GM18498 (cell line): ENCODE measurements around the gene PARP15.

ENCODE experiments used
- ATAC-seq: cut with Tn5 transposase; IDR thresholded peaks from one replicate; pipeline ENCODE4 v1.9.1; 2021; ENCODE audit warnings: mild to moderate bottlenecking, moderate library complexity; ENCODE audit not compliant: unreplicated experiment

The PARP15 gene

DNA sequence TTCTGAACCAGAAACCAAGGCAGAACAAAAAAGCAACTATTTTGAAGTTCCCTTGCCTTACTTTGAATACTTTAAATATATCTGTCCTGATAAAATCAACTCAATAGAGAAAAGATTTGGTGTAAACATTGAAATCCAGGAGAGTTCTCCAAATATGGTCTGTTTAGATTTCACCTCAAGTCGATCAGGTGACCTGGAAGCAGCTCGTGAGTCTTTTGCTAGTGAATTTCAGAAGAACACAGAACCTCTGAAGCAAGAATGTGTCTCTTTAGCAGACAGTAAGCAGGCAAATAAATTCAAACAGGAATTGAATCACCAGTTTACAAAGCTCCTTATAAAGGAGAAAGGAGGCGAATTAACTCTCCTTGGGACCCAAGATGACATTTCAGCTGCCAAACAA lies 8.7 kb upstream of the PARP15 start:
- no peak for ATAC-seq

DNA sequence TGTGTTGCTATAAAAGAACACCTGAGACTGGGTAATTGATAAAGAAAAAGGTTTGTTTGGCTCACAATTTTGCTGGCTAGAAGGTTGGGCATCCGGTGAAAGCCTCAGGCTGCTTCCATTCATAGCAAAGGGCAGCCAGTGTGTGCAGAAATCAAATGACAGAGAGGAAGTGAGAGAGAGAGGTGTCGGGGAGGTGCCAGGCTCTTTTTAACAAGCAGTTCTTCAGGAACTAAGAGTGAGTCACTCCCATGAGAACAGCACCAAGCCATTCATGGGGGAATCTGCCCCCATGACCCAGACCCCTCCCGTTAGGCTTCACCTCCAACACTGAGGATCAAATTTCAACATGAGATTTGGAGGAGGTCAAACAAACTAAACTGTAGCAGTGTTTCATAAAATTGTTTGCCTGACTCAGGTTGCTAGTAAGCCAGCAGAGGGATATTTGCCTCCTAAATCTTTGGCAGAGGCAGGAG lies 4.5 kb upstream of the PARP15 start:
- ATAC-seq = peak; percentile 24

DNA sequence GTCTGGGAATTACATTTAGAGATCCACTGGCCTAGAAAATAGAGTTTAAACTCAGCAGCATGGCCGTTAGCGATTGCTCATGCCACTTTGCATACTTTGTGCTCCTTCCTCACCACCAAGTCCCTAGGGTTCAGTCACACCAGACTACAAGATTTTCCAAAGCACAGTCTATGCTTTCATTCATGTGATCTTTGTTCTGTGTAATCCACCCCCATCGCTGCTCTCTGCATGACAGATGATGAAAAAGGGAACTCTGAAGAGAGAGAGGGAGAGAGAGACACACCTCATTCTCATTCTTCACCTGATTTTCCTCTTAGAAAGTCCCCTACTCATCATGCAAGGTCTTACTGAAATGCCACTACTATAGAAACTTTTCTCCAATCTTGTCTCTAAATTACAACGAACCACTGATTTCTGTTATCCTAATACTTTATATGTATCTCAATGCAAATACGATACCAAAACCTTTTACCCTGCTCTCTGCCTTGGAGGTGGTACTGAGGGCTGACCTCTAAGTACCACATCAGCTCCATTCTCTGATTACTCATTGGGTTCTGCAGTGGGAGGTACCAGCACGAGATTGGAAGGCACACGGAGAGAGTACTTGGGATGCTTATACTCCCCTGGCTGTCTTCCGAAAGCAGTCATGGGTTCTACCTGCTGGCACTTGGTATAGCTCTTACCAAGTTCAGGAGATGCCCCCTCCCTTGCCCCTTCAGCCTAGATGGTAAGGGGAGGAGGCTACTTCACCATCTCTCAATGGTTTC lies 1.1 kb upstream of the PARP15 start:
- ATAC-seq = peak; percentile 82

DNA sequence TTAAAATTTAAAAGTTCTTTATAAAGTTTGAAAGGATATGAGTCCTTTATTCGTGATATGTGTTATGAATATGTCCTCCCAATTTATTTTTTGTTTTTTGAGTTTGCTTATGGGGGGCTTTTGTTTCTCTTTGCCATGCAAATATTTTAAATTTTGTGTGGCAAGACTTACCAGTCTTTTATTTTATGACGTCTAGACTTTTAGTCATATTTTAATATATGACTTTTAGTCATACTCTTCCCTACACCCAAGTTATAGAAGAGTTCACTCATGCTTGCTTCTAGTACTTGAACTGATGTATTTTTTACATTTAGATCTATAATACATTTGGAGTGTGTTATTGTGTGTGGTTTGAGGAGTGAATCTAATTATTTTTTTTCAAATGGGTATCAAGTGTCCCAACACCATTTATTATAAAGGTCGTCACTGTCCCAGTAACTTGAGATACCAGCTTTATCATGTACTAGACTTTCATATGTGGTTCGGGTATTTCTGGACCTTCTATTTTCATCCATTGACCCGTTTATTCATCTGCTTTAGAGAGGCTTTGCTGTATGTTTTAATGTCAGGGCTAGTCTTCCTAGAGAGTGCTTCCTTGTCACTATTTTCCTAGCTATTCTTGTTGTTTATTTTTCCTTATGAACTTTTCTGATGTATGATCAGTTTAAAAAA lies 755 bp downstream of the PARP15 start:
- no peak for ATAC-seq

DNA sequence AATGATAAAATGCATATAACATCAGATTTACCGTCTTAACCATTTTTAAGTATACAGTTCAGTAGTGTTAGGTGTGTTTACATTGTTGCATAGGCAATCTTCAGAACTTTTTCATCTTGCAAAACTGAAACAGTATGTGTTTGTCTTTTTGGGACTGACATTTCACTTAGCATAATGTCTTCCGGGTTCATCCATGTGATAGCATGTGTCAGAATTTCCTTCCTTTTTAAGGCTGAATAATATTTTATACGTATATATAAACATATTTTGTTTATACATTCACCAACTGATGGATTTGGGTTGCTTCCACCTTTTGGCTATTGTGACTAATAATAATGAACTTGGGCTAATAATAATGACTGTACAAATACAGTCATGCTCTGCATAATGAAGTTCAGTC lies 3.0 kb downstream of the PARP15 start:
- no peak for ATAC-seq

DNA sequence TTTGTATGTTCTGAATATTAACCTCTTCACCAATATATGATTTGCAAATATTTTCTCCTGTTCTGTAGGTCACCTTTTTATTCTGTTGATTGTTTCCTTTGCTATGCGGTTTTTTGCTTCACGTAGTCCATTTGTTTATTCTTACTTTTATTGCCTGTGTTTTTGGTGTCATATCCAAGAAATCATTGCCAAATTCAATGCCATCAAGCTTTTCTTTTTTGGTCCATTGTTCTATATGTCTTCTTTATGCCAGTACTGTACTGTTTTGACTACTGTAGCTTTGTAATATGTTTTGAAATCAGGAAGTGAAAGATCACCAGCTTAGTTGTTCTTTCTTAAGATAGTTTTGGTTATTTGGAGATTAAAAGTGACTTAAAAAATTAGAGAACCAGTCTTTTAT lies 4.2 kb downstream of the PARP15 start:
- ATAC-seq = no peak

DNA sequence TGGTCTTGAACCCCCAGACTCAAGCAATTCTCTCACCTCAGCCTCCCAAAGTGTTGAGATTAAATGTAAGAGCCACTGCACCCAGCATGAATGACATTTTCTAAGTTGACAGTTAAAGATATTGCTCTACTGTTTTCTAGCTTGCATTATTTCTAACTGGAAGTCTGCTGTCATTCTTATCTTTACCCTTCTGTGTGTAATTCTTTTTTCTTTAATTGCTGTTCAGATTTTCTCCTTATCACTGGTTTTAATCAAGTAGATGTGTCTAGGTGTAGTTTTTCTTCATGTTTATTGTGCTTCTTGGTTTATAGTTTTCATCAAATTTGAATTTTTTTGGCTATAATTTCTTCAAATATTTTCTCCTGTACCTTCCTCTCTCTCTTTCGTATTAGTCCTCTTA lies 4.9 kb downstream of the PARP15 start:
- ATAC-seq = no peak

DNA sequence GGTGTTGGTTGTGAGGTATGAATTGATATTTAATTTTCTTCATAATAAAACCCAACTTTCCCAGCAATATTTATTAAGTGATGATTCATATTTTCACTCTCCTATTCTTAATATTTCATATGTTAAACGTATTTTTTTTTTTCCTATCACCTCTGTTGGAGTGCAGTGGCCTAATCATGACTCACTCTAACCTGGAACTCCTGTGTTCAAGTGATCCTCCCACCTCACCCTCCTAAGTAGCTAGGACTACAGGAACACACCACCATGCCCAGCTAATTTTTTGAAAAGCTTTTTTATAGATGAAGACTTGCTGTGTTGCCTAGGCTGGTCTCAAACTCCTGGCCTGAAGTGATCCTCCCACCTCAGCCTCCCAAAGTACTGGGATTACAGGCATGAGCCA lies 8.6 kb downstream of the PARP15 start:
- no peak for ATAC-seq

DNA sequence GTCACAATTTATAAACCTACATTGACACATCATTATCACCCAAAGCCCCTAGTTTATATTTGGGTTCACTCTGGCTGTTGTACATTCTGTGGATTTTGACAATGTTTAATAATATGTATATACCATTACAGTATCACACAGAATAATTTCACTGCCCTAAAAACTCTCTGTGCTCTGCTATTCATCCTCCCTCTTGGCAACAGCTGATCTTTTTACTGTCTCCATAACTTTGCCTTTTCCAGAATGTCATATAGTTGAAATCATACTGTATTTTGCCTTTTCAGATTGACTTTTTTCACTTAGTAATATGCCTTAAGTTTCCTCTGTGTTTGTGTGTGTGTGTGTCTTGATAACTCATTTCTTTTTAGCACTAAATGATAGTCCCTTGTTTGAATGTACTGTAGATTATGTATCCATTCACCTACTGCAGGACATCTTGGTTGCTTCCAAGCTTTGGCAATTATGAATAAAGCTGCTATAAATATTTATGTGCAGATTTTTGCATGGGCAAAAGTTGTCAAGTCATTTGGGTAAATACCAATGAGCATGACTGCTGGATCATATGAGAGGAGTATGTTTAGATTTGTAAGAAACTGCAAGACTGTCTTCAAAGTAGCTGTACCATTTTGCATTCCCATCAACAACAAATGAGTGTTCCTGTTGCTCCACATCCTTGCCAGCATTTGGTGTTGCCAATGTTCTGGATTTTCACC lies 9.5 kb downstream of the PARP15 start:
- ATAC-seq = no peak

DNA sequence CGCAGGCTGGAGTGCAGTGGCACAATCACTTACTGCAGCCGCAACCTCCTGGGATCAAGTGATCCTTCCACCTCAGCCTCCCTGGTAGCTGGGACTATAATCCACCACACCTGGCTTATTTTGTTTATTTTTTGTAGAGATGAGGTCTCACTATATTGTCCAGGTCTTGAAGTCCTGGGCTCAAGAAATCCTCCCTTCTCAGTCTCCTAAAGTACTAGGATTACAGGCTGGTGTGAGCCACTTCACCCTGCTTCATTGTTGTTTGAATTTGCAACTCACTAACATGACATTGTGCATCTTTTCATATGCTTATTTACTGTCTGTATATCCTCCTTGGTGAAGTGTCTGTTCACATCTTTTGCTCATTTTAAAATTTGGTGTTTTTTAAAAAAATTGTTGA lies 10.1 kb downstream of the PARP15 start:
- no peak for ATAC-seq

DNA sequence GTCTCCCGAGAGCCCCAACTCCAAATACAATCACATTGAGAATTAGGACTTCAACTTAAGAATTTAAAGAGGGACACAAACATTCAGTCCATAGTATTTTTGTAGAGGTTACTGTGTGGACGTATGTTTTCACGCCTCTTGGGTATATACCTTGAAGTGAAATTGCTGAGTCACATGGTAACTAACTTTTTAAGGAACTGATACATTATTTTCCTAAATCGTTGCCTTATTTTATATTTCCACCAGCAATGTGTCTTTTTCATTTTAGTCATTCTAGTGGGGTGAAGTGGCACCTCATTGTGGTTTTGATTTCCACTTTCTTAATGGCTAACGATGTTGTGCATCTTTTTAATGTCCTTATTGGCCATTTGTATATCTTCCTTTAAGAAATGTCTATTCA lies 11.8 kb downstream of the PARP15 start:
- peak; percentile 69 for ATAC-seq

DNA sequence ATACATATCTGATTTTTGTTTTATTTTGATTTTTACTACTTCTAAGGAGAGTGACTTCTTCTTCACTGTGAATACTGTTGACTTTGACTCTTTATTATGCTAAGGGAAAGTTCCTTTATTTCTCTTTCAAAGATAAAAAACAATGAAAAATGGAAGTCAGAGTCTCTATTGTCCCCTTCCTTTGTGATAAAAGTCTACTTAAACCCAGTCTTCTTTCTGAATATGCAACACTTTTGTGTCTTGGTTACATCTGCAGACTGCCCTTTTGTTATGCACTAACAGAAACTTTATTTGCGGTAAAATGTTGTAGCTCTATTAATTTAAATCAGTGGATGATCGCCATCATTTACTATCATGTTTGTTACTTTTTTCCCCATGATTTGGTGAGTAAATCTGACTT lies 13.2 kb downstream of the PARP15 start:
- ATAC-seq = no peak

DNA sequence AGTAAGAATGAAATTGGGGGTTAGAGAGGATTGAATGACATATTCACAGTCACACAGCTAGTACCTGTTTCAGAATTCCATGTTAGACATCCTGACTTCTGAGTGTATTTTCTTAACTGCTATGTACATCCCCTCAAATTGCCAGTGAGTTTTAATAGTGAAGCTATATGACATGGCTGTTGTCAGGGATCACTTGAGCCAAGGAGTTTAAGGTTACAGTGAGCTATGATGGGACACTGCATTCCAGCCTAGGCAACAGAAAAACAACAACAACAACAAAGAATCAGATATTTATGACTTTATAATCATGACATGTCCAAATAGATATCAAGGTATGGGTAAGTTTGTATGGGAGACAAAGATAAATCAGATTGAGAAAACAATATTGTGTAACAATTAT lies 16.6 kb downstream of the PARP15 start:
- no peak for ATAC-seq

DNA sequence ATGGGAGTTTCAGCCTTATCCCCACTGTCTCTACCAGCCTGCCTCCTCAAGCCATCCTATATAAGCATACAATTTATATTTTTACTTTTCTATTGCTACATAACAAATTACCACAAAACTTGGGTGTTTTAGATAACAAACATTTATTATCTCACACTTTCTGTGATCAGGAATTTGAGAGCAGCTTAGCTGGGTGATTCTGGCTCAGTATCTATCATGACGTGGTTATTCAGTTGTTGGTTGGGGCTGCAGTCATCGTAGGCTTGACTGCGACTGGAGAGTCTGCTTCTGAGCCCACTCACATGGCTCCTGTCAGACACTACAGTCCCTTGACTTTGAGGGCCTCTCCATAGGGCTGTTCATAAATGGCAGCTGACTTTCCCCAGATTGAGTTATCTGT lies 20.7 kb downstream of the PARP15 start:
- no peak for ATAC-seq

DNA sequence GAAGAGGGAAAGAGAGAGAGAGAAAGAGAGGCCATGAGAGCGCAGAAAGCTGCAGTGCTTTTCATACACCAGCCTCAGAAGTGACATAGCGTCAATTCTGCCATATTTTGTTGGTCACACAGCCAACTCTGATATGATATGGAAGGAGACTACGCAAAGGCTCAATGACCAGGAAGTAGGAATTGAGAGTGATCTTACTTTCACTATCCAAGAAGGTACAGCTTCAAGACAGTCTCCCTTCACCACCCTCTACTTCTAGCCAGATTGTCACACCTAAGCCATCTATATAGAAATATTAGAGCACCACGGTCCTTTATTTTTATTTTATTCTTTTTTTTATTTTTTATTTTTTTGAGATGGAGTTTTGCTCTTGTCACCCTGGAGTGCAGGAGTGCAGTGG lies 21.1 kb downstream of the PARP15 start:
- ATAC-seq = no peak

DNA sequence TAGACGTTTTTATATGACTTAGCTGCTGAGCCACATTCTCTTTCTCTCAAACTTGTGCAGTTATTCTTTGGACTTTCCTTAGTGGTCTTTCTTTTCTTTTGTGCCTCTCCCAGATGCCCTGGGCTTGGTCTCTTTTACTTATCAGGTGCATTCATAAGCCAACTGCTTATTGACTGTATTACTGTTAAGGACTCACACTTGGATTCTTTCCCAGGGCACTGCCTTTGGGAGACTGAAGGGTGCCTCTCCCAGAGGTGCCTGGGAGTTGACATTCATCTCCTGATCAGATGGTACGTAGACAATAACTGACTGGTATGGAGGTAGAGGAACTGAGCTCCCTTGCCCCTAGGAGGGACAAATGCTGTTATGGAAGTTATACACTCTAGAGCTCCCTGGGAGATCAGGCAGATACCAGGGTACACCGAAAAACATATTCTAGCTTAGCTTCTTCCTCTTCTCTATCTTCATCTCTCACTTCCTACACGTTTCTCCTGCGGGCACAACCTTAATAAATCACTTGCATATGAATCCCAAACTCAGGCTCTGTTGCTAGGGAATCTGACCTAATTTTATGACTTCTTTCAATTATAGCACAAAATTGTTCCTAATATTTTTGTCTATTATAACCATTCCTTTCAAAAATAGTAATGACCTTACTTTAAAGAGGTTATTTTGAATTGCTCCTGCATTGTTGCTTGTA lies 24.7 kb downstream of the PARP15 start:
- ATAC-seq = no peak

DNA sequence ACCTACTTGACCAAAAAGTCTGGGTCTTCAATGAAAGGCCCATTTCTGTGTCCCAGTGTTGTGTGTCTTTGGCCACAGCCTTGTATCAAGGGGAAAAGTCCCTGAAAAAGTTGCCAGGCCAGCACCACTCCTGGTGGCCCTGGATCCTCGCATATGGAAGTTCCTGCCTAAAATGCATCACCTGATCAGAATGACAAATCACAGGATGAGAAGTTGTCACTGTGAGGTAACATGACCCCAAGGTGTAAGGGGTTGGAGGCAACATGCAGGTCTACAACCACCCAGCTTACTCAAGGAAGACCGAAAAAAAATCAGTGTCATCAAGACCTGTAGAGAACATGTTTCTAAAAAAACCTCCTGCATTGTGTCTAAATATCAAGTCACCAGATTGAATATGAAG lies 25.6 kb downstream of the PARP15 start:
- ATAC-seq = no peak

DNA sequence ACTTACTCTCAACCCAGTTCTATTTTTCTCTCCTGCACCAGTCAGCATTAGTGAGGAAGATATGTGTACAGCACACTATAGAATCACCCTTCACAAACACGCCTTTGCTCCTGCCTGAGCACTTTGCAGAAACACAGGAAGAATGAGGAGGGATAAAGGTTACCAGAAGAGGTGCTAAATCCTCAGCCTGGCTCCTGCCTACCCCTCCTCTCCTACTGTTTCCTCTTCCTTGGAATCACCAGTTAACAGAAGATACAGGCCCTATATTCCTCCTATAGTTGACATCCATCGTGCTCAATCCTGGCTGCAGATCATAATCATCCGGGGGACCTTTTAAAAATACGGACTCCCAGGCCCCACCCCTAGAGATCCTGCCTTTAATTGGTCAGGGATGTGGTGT lies 28.9 kb downstream of the PARP15 start:
- no peak for ATAC-seq

DNA sequence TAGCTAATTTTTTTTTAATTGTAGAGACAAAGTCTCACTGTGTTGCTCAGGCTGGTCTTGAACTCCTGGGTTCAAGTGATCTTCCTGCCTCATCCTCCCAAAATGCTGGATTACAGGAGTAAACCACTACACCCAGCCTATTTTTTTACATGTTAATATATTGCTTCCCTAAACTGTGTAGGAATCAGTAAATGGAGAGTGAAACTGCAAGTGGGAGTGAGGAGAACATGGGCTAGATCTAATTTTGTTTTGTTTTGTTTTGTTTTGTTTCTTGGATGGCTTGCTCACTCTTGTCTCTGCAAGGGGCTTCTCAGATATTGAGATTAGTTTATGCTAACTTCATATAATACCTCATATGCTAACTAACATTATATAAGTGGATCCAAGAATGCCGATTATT lies 31.5 kb downstream of the PARP15 start:
- no peak for ATAC-seq

DNA sequence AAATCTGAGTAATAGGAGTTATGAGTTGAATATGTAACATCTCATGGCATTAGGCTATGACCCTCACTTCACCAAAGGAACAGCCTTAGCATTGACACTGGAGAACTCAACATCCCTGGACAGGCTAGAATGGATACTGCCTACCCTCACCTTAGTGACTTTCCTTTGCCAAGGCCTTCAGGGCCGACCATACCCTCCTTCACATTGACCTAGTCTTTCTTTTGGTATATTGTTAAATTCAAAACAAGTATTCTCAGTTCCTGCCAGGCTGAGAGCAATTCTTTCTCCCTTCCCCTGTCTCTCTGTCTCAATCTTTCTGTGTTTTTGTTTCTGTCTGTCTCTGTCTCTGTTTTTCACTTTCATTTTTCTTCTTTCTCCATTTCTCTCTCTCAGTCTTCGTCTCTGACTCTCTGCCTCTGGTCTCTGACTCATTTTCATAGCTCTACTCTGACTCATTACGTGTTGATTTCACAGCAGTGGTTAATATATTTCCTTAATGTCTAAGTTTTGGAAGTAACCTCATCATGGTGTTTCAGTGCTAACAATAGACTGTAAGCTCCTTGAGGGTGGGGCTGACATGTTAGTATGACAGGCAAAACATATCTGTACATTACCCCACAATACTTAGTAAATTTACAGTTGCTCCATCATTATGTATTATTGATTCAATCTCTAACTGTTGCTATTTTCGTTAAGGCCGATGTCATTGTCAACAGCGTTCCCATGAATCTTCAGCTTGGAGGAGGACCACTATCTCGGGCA lies 32.5 kb downstream of the PARP15 start:
- ATAC-seq = peak; percentile 93

DNA sequence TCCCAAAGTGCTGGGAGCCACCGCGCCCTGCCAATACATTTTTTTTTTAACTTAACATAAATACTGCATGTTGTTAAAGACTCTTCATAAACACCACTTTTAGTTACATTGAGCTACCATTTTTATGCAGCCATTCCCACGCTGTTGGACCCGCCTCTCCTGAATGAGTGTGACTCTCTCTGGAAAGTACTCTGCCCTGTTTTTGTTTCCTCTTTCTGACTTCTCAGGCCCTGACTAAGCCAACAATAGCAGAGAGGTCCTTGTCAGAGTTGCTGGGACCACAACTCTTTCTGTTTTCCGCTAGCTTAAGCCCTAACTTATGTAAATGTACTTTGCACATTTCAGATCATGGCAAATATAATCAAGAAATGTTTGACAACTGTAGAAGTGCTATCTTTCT lies 35.2 kb downstream of the PARP15 start:
- no peak for ATAC-seq
